GM12878 (cell line): Measurements from ENCODE around the gene TSHZ2.

ENCODE experiments used
- ATF3 ChIP-seq: IDR thresholded peaks from 2 replicates; pipeline ENCODE4 v1.6.1; 2011; ENCODE audit warnings: low read depth, mild to moderate bottlenecking, low read length, moderate library complexity, borderline replicate concordance; ENCODE audit errors: extremely low read depth
- CHD2 ChIP-seq: IDR thresholded peaks from 2 replicates; pipeline ENCODE4 v1.6.1; 2011; ENCODE audit warnings: low read depth, low read length, improper control_type of control experiment, borderline replicate concordance
- CREB1 ChIP-seq: IDR thresholded peaks from 2 replicates; pipeline ENCODE4 v1.6.1; 2012; ENCODE audit warnings: low read depth, mild to moderate bottlenecking, inconsistent platforms
- CTCF ChIP-seq, 3 experiments: IDR thresholded peaks in 2 of 3; conservative IDR thresholded peaks in 1 of 3; 2 replicates each; pipeline ENCODE4 v1.5.1; 2011; ENCODE audit warnings: low read depth in 3 of 3, low read length in 3 of 3, mild to moderate bottlenecking in 3 of 3, control low read depth in 2 of 3, moderate library complexity in 2 of 3, inconsistent platforms in 1 of 3, mixed read lengths in 1 of 3; ENCODE audit not compliant: control insufficient read depth in 2 of 3, insufficient read depth in 1 of 3; ENCODE audit errors: extremely low read depth in 1 of 3
- EGR1 ChIP-seq, 2 experiments: IDR thresholded peaks; 1 replicate in 1 of 2; 2 replicates in 1 of 2; pipeline ENCODE4 v1.6.1; 2011 to 2012; ENCODE audit warnings: low read depth in 2 of 2, low read length in 2 of 2, borderline replicate concordance in 1 of 2, mild to moderate bottlenecking in 1 of 2, moderate library complexity in 1 of 2
- EP300 ChIP-seq, 2 experiments: fragments of 150-350 bp in 1 of 2; IDR thresholded peaks; 2 replicates each; pipeline ENCODE4 v1.6.1; 2011 to 2012; ENCODE audit warnings: low read depth in 2 of 2, low read length in 2 of 2, borderline replicate concordance in 1 of 2, improper control_type of control experiment in 1 of 2, inconsistent platforms in 1 of 2; ENCODE audit not compliant: control insufficient read depth in 1 of 2
- NKRF ChIP-seq: fragments of 450-650 bp; conservative IDR thresholded peaks from 2 replicates; pipeline ENCODE4 v1.6.1; 2017; ENCODE audit warnings: mild to moderate bottlenecking, moderate library complexity
- SIN3A ChIP-seq: IDR thresholded peaks from 2 replicates; pipeline ENCODE4 v1.6.1; 2012; ENCODE audit warnings: low read depth, low read length, improper control_type of control experiment
- YBX1 ChIP-seq: fragments of 450-650 bp; IDR thresholded peaks from 2 replicates; pipeline ENCODE4 v1.6.1; 2016; ENCODE audit warnings: antibody characterized with exemption
- TF ChIP-seq, protein P1 (sequence below): IDR thresholded peaks from 2 replicates; pipeline ENCODE4 v1.6.1; 2012; ENCODE audit warnings: mild to moderate bottlenecking, low read depth, low read length
- TF ChIP-seq, protein P2 (sequence below): IDR thresholded peaks from 2 replicates; pipeline ENCODE4 v1.6.1; 2012; ENCODE audit warnings: low read depth, low read length, improper control_type of control experiment
- TF ChIP-seq, protein P3 (sequence below): IDR thresholded peaks from 2 replicates; pipeline ENCODE4 v1.6.1; 2011; ENCODE audit warnings: low read depth, low read length, improper control_type of control experiment, borderline replicate concordance

- TF ChIP-seq SIN3A (no peak), EP300 (IDR thresholded peaks at IDR 0.05; ENCODE audit: borderline replicate concordance in 1 of 2, control insufficient read depth in 1 of 2, low read depth in 2 of 2, low read length in 2 of 2) (no peak), NKRF (no peak), CTCF (IDR thresholded peaks at IDR 0.05 in 2 of 3, conservative IDR thresholded peaks at IDR 0.05 in 1 of 3; ENCODE audit: control insufficient read depth in 2 of 3, extremely low read depth in 1 of 3, insufficient read depth in 1 of 3, low read depth in 3 of 3, low read length in 3 of 3) (no peak), ATF3 (no peak), EGR1 (IDR thresholded peaks at IDR 0.05; ENCODE audit: borderline replicate concordance in 1 of 2, low read depth in 2 of 2, low read length in 2 of 2) (no peak), CHD2 (no peak), CREB1 (no peak), YBX1 (no peak)
- TF ChIP-seq, protein P1, sequence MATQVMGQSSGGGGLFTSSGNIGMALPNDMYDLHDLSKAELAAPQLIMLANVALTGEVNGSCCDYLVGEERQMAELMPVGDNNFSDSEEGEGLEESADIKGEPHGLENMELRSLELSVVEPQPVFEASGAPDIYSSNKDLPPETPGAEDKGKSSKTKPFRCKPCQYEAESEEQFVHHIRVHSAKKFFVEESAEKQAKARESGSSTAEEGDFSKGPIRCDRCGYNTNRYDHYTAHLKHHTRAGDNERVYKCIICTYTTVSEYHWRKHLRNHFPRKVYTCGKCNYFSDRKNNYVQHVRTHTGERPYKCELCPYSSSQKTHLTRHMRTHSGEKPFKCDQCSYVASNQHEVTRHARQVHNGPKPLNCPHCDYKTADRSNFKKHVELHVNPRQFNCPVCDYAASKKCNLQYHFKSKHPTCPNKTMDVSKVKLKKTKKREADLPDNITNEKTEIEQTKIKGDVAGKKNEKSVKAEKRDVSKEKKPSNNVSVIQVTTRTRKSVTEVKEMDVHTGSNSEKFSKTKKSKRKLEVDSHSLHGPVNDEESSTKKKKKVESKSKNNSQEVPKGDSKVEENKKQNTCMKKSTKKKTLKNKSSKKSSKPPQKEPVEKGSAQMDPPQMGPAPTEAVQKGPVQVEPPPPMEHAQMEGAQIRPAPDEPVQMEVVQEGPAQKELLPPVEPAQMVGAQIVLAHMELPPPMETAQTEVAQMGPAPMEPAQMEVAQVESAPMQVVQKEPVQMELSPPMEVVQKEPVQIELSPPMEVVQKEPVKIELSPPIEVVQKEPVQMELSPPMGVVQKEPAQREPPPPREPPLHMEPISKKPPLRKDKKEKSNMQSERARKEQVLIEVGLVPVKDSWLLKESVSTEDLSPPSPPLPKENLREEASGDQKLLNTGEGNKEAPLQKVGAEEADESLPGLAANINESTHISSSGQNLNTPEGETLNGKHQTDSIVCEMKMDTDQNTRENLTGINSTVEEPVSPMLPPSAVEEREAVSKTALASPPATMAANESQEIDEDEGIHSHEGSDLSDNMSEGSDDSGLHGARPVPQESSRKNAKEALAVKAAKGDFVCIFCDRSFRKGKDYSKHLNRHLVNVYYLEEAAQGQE = no peak
- TF ChIP-seq, protein P2, sequence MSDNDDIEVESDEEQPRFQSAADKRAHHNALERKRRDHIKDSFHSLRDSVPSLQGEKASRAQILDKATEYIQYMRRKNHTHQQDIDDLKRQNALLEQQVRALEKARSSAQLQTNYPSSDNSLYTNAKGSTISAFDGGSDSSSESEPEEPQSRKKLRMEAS = no peak
- TF ChIP-seq, protein P3, sequence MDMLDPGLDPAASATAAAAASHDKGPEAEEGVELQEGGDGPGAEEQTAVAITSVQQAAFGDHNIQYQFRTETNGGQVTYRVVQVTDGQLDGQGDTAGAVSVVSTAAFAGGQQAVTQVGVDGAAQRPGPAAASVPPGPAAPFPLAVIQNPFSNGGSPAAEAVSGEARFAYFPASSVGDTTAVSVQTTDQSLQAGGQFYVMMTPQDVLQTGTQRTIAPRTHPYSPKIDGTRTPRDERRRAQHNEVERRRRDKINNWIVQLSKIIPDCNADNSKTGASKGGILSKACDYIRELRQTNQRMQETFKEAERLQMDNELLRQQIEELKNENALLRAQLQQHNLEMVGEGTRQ = no peak
Observed at GRCh38 chr20:53335555-53335954, 363.4 kb downstream of the TSHZ2 start.
